Cardiac fibroblast (primary cell): ENCODE results near the gene AGFG2.

Experiments used
- DNase-seq, 2 donors: peaks; one replicate each; pipeline versions ENCODE4 v3.0.0 to v3.0.0-alpha.2; 2010; ENCODE audit warnings: low read depth in 2 of 2
- H3K4me3 ChIP-seq, 2 donors: replicated peaks in 1 of 2; 1 replicate in 1 of 2; 2 replicates in 1 of 2; pipeline ENCODE4 v1.5.1; 2011; ENCODE audit warnings: low read depth in 2 of 2, low read length in 2 of 2, mild to moderate bottlenecking in 2 of 2, moderate library complexity in 1 of 2
- CTCF ChIP-seq: IDR thresholded peaks from one replicate; pipeline ENCODE4 v1.5.1; 2011; ENCODE audit warnings: low read depth, mild to moderate bottlenecking, low read length, inconsistent platforms

AGFG2 gene

DNA sequence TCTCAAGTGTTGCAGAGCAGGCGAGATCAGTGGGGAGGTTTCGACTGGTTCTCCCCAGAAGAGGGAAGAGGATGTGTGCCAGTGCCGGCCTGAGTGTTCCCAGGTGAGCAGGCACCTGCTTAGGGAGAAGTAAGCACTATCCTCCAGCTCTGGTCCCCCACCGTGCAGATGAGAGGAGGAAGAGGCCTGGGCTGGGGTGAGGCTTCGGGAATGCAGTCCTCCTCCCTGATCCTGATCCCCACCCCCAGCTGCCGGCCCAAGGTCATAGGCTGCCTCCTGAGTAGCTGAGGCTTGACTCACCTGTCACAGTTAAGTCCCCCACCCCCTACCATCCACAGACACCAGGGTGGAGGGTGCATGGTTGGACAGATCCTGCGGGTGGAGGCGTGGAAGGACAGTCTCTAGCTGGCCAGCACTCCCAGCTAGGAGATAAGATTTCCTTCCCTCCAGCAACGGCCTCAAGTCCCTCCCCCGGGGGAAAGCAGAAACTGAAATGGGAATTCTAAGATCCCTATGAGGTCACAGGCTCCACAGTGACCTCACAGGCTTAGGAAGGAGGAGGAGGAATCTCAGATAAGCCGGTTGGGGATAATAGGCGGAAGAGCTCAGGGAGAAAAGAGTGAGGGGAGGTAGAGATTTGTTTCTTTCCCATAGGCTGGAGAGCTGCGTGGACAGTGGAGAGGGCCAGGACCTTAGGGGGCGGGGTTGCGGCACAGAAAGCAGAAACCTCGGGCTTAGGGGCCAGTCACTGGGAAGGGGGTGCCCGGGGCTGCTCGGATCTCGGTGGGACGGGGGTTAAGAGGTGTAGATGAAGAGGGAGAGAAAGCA is 45.9 kb downstream of the AGFG2 start:
- no peak for TF ChIP-seq CTCF
- DNase-seq: peak; percentile 79 to 94

DNA sequence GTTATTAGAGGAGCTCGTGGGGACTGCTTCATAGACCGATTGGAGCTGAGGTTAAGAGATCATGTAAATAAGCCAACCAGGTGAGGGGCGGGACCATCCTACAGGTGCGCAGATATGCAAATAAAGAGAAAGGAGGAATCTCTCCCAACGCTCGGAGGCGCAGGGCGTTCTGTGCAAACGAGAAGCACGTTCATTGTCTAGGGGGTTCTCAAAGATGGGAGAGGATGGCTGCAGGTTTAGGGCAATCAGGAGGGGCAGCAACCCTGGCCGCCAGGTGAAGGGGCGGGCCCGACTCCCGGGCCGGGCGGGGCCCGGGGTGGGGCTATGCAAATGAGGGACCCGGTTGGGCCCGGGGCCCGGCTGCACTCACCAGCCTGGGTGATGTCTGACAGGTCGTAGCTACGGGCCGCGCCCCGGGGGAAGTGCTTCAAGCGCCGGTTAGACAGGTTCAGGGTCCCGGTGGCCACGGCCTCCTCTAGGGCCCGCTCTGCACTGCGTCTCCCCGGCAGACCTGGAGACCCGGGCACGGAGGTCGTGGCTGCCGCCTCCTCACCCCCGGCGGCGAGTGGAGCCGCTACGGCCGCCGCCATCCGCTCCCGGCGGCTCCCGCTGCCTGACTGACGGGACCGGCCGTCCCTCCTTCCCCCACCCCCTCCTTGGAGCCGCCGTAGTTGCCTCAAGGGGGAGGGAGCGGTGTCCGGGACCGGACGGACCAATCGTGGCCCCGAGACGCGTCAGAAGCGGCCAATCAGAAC is 46.7 kb downstream of the AGFG2 start, which contains the start of gene LRCH4:
LRCH4 (minus strand) TSS at position 619 of the 755 bp plus-strand sequence; CDS start at position 590, 29 bp downstream.
- H3K4me3 ChIP-seq: peak within 1 kb of the TSS; percentile 94
- no peak for TF ChIP-seq CTCF
- DNase-seq: peak in 1 of 2 donors; percentile 55

More for the DNA sequence above, 45.9 kb downstream of the AGFG2 start:
- H3K4me3 ChIP-seq: peak overlapping the region; percentile 94

GRCh38 chr7:100586266-100587025 is 47.4 kb downstream of the AGFG2 start, which contains the start of gene FBXO24:
Gene FBXO24, plus strand, starts transcription at chr7:100586328. Its CDS starts 298 bp downstream, at chr7:100586626.
- H3K4me3 ChIP-seq: peak within 1 kb of the TSS; percentile 94
- TF ChIP-seq CTCF: no peak
- peak; percentile 100 for DNase-seq

- peak; percentile 41 to 42 for DNase-seq
- peak; percentile 45 for TF ChIP-seq CTCF
- H3K4me3 ChIP-seq: no peak overlapping the region
These were observed 49.4 kb downstream of the AGFG2 start for GRCh38 chr7:100588438-100588837.

DNA sequence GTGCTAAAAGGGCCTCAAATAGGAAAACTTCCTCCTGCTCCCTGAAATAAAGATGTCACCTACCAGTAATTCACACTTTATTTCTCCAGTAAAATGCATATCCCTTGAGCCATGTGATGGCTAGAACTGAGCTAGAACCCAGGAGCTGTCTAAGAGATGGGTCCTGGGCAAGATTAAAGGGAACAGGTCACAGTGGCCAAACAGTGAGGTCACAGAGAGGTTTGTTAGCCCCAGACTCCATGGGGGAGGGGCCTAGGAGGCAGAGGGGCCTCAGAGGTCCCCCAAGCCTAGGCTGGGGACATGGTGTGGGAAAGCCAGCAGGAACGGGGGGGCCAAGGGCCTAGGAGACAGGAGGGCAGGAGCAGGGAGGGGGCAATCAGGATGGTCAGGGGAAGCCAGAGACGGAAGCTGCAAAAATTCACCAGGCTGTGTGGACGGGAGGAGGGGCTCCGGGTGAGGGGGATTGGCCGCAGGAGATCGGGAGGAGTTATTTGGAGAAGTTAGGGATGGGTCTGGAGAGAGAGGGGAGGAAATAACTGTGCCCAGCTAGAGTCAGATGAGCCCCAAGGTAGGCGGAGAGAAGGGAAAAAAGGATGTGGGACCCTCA is 50.4 kb downstream of the AGFG2 start:
- TF ChIP-seq CTCF: no peak
- peak overlapping the region in 1 of 2 donors; percentile 0 for H3K4me3 ChIP-seq
- no peak for DNase-seq
